Activated T-cell treated with anti-CD3 and anti-CD28 coated beads for 24 hours (primary cell): ENCODE measurements around the gene KANTR.
"Not testable (repeated sequence)": the region's sequence is repeated elsewhere in the genome, so short reads cannot be mapped to it uniquely, and the experiment has no call there.

Experiments
- DNase-seq: peaks from one replicate; pipeline ENCODE4 v3.0.0-alpha.2; 2020; ENCODE audit warnings: low read depth

KANTR gene

GRCh38 chrX:53128097-53128749 is 34.3 kb downstream of the KANTR start:
- DNase-seq: no peak

- no peak for DNase-seq
Measured at GRCh38 chrX:53133400-53133799, 39.5 kb downstream of the KANTR start.

- no peak for DNase-seq
Measured at GRCh38 chrX:53135581-53135980, 41.6 kb downstream of the KANTR start.

- DNase-seq: no peak
Measured at GRCh38 chrX:53153581-53153980, 59.6 kb downstream of the KANTR start.

GRCh38 chrX:53155512-53156206 is 61.7 kb downstream of the KANTR start:
- DNase-seq: no peak

GRCh38 chrX:53156207-53156596 is 62.3 kb downstream of the KANTR start:
- DNase-seq: no peak

- no peak for DNase-seq
Measured at GRCh38 chrX:53159184-53159583, 65.2 kb downstream of the KANTR start.

- DNase-seq: no peak
Measured at GRCh38 chrX:53160297-53160983, 66.5 kb downstream of the KANTR start.

GRCh38 chrX:53163436-53163835 is 69.5 kb downstream of the KANTR start:
- no peak for DNase-seq

GRCh38 chrX:53164566-53164965 is 70.6 kb downstream of the KANTR start:
- DNase-seq: not testable (repeated sequence)

- DNase-seq: no peak
Measured at GRCh38 chrX:53166103-53166502, 72.2 kb downstream of the KANTR start.

- no peak for DNase-seq
Measured at GRCh38 chrX:53171356-53171755, 77.4 kb downstream of the KANTR start.
